Ovary (tissue), 9 donors: ENCODE data around the gene FRMD4A. TPM values are rescaled to one million over a fixed set of nuclear protein-coding genes. Genes with fewer than 3 reads are reported as not detected.

Experiments
- DNase-seq, 5 donors: peaks; one replicate each; pipeline ENCODE4 v3.0.0-alpha.2; 2019 to 2020
- H3K27ac ChIP-seq, 2 donors: fragments of 200-600 bp; one replicate each; pipeline versions ENCODE4 v1.5.1 to v1.8.0; 2019 to 2022
- H3K27me3 ChIP-seq: fragments of 200-600 bp; one replicate; pipeline ENCODE4 v1.8.0; 2022
- H3K36me3 ChIP-seq: fragments of 200-600 bp; sonication (generic); one replicate; pipeline ENCODE4 v1.5.1; 2019
- H3K4me1 ChIP-seq: one replicate; pipeline ENCODE4 v1.8.1; 2013; ENCODE audit warnings: mild to moderate bottlenecking, moderate library complexity; ENCODE audit not compliant: insufficient read depth
- H3K4me3 ChIP-seq: fragments of 200-600 bp; sonication (generic); one replicate; pipeline ENCODE4 v1.5.1; 2017
- H3K9me3 ChIP-seq, 2 donors: fragments of 200-600 bp in 1 of 2; sonication (generic) in 1 of 2; one replicate each; pipeline versions ENCODE4 v1.5.1 to v1.8.1; 2013 to 2019; ENCODE audit warnings: mild to moderate bottlenecking in 1 of 2, moderate library complexity in 1 of 2
- EP300 ChIP-seq: sonication (generic); formaldehyde crosslinking; IDR thresholded peaks from one replicate; pipeline ENCODE4 v1.6.1; 2017; ENCODE audit warnings: antibody characterized with exemption
- POLR2A ChIP-seq: fragments of 450-650 bp; IDR thresholded peaks from one replicate; pipeline ENCODE4 v1.6.1; 2017; ENCODE audit warnings: antibody characterized with exemption, mild to moderate bottlenecking, moderate library complexity
- WGBS, 3 donors: extraction: QIAGEN DNeasy Blood & Tissue Kit in 1 of 3; methylation state at CpG; one replicate each; pipeline versions ENCODE4 v1.1.5 to v1.1.7; 2013 to 2017; 5-methylcytosine and 5-hydroxymethylcytosine counted together
- intact Hi-C, 4 donors: fragments of 100-400 bp; cut with DNase I; formaldehyde crosslinking; loops; one replicate each; pipeline versions ENCODE4 v1.11.0 to v1.15.1; 2022 to 2023
- polyA plus RNA-seq, 2 donors: library from polyadenylated mRNA; stranded (reverse); fragments of 200-250 nt in 1 of 2; fragments of 350-450 nt in 1 of 2; fragmentation: Illumina TruSeq in 1 of 2; extraction: RNeasy Lipid Tissue Mini Kit (QIAGEN cat#74804) in 1 of 2; gene quantifications; one replicate each; pipeline ENCODE4 v1.2.3, GENCODE V29; 2013 to 2014
- total RNA-seq, 7 donors: library from RNA; depleted of rRNA in 2 of 7; stranded (reverse); fragments of >200 nt in 2 of 7; fragmentation: NEBNext Ultra II Directional in 3 of 7; extraction: Animal tissue kit (Norgen Biotek cat#: 25700) in 3 of 7; gene quantifications; one replicate each; pipeline versions ENCODE4 v1.1.0 to v1.2.4, GENCODE V29; 2016 to 2023
- TF ChIP-seq, protein P1 (sequence below), 3 donors: fragments of 450-650 bp in 2 of 3; fragments of 200-600 bp in 1 of 3; IDR thresholded peaks; one replicate each; pipeline versions ENCODE4 v1.5.1 to v1.8.0; 2016 to 2022; ENCODE audit warnings: antibody characterized with exemption in 3 of 3, mild to moderate bottlenecking in 1 of 3
- donor health status: DM: no; HTN: no; CAD: no; lungs with moderate emphysema.
- donor health status: DM: no; HTN: no; CAD: no.
- donor health status: Bipolar disorder and iron deficiency.
- donor health status: DM: yes; HTN: yes; CAD: no.
- donor health status: DM: no; HTN: no; CAD: no.
- donor health status: DM: yes; HTN: yes; CAD: no.

The FRMD4A gene
- total and polyA plus RNA-seq, 9 donors = 5.5 to 24.7 (median 11.3) TPM

DNA sequence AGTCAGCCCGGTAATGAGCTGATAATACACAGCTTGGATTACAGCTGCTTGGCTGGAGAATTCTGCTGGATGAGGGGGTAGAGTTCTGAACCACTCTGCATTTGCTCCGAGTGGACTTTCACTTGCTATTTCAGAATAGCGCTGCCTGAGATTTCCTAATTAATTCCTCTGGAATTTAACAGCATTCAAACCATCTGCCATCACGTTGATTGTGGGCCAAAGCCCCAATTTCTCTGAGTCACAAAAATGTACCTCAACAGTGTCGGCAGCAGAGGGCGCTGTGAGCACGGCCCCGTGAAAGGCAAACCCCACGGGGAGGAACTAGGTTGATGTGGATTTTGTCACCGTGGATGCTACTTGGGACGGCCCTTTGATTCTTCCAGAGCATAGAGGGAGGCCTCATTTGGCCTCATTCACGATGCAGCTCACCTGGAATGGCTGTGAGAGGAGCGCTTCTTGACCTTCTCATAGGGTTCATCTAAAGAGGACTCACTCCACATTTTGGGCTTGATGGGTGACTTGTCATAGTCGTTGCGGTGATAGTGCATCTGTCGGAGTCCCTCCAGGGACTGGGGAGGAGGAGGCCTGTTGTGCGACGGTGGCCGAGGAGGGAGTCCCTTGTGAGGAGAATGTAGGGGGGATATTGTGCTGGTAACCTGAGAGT is 670.7 kb downstream of the FRMD4A start:
- no peaks in the 10 kb centered on the region for H3K36me3 ChIP-seq
- no peaks in the 10 kb centered on the region for H3K27me3 ChIP-seq
- WGBS, 3 donors = 30 to 33% (median 31%) methylated on average over 19 of the region's 19 CpGs
- intact Hi-C loops = loop anchor here (2.0 to 5.0 kb wide), 4 partner anchors 115 to 119 kb away; no protein-coding TSS in a partner anchor
- H3K4me3 ChIP-seq = no peak overlapping the region
- no peaks in the 10 kb centered on the region for H3K9me3 ChIP-seq
- no peak overlapping the region for H3K27ac ChIP-seq
- peaks cover 1% of the 10 kb centered on the region for H3K4me1 ChIP-seq
- TF ChIP-seq POLR2A (no peak), EP300 (no peak)
- TF ChIP-seq, protein P1, sequence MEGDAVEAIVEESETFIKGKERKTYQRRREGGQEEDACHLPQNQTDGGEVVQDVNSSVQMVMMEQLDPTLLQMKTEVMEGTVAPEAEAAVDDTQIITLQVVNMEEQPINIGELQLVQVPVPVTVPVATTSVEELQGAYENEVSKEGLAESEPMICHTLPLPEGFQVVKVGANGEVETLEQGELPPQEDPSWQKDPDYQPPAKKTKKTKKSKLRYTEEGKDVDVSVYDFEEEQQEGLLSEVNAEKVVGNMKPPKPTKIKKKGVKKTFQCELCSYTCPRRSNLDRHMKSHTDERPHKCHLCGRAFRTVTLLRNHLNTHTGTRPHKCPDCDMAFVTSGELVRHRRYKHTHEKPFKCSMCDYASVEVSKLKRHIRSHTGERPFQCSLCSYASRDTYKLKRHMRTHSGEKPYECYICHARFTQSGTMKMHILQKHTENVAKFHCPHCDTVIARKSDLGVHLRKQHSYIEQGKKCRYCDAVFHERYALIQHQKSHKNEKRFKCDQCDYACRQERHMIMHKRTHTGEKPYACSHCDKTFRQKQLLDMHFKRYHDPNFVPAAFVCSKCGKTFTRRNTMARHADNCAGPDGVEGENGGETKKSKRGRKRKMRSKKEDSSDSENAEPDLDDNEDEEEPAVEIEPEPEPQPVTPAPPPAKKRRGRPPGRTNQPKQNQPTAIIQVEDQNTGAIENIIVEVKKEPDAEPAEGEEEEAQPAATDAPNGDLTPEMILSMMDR (IDR thresholded peaks at IDR 0.05) = peak; percentile 76 to 90 (median 83)
- peak; percentile 57 to 79 (median 74) for DNase-seq

DNA sequence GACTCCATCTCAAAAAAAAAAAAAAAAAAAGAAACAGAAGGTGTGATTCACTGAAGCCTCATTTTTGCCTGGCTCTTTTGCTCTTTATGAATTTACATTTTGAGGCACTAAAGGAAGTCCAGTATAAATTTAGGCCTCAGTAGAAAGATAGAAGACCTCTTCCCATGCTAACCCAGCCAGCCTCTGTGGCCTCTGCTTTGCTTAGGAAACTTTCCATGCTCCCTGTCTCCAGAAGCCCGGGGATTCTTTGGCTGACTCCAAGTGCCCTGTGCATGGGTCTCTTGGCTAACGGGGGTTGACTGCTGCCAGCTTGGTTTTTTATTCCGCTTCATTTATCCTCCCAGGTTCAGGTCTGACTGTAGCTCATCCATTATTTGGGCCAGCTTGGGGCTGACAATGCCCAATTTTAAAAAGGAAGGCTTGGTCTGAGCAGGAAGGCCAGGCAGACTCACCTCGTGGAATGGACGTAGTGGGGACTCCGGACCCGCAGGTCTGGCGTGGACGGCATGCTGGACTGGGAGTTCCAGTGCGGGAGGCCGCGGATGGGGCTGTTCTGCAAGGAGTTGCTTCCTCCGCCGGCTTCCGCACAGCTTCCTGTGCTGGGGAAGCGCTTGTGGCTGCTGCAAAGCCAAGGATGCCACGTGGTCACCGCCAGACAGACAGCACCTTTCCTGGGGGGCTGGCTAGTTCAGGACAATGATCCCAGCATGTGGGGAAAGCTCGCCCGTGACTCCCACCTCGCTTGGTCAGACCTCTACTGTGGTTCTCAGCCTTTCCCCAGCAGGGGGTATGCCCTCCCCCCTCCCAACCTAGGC is 671.6 kb downstream of the FRMD4A start:
- 78 to 82% (median 81%) methylated on average over 21 of the region's 21 CpGs for WGBS, 3 donors
- Histone ChIP-seq H3K4me3 (no peak overlapping the region), H3K4me1 (peaks cover 1% of the 10 kb centered on the region), H3K27me3 (no peaks in the 10 kb centered on the region), H3K9me3 (no peaks in the 10 kb centered on the region), H3K27ac (no peak overlapping the region), H3K36me3 (no peaks in the 10 kb centered on the region)
- peak in 1 of 5 donors; percentile 45 for DNase-seq
- intact Hi-C loops = no loop called here
- no peak for TF ChIP-seq POLR2A
- no peak for TF ChIP-seq EP300
- TF ChIP-seq, protein P1 (IDR thresholded peaks at IDR 0.05) = no peak

DNA sequence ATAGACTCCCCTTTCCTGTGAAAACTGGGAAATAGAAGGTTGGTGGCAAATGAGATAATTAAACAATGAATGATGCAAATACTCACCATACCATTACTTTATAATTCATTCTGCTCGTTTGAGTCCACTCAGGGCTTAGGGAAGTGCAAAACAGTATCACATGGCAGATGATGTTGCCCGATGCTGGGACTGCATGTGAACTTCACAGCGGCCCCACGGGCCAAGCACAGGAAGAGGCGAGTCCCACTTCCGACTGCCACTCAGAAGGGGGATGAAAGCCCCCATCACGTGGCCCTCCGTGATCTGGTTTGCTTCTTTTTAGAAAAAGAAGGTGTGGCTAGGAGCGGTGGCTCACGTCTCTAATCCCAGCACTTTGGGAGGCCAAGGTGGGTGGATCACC is 672.5 kb downstream of the FRMD4A start:
- H3K36me3 ChIP-seq = no peaks in the 10 kb centered on the region
- H3K4me1 ChIP-seq = peaks cover 1% of the 10 kb centered on the region
- H3K9me3 ChIP-seq = no peaks in the 10 kb centered on the region
- intact Hi-C loops = no loop called here
- no peak overlapping the region for H3K4me3 ChIP-seq
- TF ChIP-seq EP300 = no peak
- TF ChIP-seq POLR2A = no peak
- TF ChIP-seq, protein P1 (IDR thresholded peaks at IDR 0.05) = no peak
- no peak for DNase-seq
- WGBS, 3 donors = 83% methylated on average over 10 of the region's 10 CpGs
- H3K27ac ChIP-seq = no peak overlapping the region
- H3K27me3 ChIP-seq = no peaks in the 10 kb centered on the region

DNA sequence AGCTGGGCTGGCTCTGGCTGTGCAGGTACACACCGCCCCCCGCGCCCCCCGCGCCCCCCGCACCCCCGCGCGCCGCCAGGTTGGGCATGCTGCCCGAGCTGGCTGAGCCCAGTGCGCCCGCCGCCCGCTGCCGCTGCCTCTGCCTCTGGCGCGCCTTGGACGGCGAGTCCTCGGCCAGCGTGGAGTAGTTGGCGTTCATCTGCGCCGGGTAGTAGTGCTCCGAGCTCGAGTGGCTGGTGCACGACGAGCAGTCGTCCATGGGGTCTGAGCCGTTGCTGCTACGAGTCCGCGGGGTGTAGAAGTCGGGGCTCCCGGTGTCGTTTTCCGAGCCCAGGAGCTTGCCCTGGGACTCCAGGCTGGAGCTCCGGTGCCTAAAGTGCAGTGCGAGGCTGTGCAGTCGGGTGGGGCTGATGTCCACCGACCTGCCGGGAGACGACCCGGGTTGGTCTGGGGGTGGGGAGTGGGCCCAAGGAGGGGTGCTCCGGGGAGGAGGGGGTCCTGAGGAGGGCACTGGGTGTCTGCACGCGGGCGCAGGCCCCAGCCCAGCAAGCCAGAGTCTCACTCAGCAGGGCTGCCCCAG is 673.5 kb downstream of the FRMD4A start:
- H3K36me3 ChIP-seq = no peaks in the 10 kb centered on the region
- intact Hi-C loops = no loop called here

More for the DNA sequence above, 673.5 kb downstream of the FRMD4A start:
- no peak overlapping the region for H3K4me3 ChIP-seq
- DNase-seq = no peak
- H3K27me3 ChIP-seq = no peaks in the 10 kb centered on the region
- no peak overlapping the region for H3K27ac ChIP-seq
- whole genome bisulfite sequencing, 3 donors = 82 to 86% (median 84%) methylated on average over 15 to 49 of the region's 49 CpGs
- TF ChIP-seq POLR2A (no peak), EP300 (no peak)
- TF ChIP-seq, protein P1 (IDR thresholded peaks at IDR 0.05) = no peak
- no peaks in the 10 kb centered on the region for H3K9me3 ChIP-seq
- H3K4me1 ChIP-seq = peaks cover 1% of the 10 kb centered on the region
